Left ventricle myocardium superior (tissue), 1 donor: ENCODE data around the gene DHX36. TPM values are rescaled to one million over a fixed set of nuclear protein-coding genes. Genes with fewer than 3 reads are reported as not detected.

ENCODE experiments used
- ATAC-seq: fragments of 200-7000 bp; cut with Tn5 transposase; one replicate; pipeline ENCODE4 v1.9.1; 2020; ENCODE audit warnings: mild to moderate bottlenecking, moderate library complexity
- DNase-seq: peaks from one replicate; pipeline ENCODE4 v3.0.0-alpha.2; 2020
- intact Hi-C: fragments of 100-400 bp; cut with micrococcal nuclease; formaldehyde crosslinking; loops from one replicate; pipeline ENCODE4 v1.11.0; 2022
- total RNA-seq: library from RNA; stranded (reverse); fragmentation: NEBNext Ultra II Directional; extraction: Animal tissue kit (Norgen Biotek cat#: 25700); gene quantifications from one replicate; pipeline ENCODE4 v1.2.1, GENCODE V29; 2021
- donor health status: DM: no; HTN: yes; CAD: no; lungs with severe emphysema.

Gene DHX36
- total RNA-seq, 1 donor from 2014 or later: 31.0 TPM

DNA sequence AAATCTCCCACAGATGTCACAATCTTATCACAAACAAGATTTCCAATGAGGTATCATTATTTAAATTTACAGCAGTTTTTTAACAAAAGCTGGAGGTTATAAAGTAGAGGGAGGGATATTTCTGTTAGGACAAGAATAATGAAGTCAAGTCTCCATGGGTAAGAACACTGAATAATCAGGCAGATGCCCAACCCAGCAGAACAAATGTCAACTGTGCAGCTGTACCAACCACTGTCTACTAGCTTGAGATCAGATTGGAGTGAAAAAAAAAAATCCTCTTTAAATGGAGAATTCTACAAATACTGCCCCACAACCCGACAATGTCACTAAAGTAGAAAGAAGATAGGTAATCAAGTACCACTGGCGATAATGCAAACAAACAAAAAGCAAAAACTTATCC lies 30.3 kb downstream of the DHX36 start:
- ATAC-seq: no peak
- intact Hi-C loops: no loop called here
- no peak for DNase-seq

DNA sequence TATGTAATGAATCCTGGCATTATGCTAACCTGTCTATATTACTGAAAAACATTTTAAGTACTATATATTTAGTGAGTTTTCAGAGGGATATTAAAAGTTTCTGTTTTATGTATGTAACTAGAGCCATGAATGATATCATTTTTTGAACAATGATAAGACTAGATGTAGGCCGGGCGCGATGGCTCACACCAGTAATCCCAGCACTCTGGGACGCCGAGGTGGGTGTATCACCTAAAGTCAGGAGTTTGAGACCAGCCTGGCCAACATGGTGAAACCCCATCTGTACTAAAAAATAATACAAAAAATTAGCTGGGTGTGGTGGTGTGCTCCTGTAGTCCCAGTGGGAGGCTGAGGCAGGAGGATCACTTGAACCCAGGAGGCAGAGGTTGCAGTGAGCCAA lies 34.1 kb downstream of the DHX36 start:
- no peak for ATAC-seq

DNA sequence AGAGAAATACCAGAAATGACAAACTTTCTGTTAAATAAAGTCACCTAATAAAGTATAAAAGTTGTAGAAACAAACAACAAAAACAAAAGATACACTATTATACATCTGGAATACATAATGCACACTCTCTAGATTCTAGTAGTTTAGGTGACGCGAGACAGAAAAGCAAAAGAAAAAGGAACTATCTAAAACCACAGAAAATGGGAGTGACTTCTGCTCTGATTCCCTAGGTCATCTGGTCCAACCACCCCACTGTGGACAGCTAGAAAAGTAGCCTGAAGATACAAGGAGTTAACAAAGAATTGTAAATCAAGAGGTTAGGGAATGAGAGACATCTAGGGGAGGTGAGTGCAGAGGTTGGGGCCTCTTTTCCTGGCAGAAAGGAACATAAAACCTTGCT lies 39.1 kb downstream of the DHX36 start:
- no peak for DNase-seq
- no peak for ATAC-seq
- intact Hi-C loops: no loop called here

More for the DNA sequence above, 34.1 kb downstream of the DHX36 start:
- intact Hi-C loops: no loop called here
- DNase-seq: no peak

DNA sequence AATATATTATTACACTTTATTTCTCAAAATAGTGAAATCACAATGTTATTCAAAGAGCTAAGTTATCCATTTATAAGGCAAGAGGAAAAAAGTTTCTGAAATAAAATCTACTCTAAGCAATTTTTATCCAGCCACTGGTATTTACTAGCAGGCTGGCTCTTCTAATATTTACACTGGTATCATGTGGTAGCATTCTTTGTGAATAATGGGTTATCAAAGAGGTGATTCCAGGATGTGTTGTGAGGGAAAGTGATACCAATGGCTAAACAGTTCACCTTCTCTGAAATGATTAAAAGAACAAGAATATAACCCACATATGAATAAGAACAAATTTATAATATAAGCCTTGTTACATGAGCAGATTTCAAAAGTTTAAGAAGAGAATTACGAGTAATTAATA lies 44.1 kb downstream of the DHX36 start:
- ATAC-seq: no peak
- no peak for DNase-seq
- intact Hi-C loops: no loop called here

- DNase-seq (no peak), ATAC-seq (peak; percentile 69)
- intact Hi-C loops: loop anchor here (2.0 kb wide), 1 partner anchor 21 kb away; no protein-coding TSS in a partner anchor
These were observed 48.3 kb downstream of the DHX36 start for GRCh38 chr3:154275965-154276364.

DNA sequence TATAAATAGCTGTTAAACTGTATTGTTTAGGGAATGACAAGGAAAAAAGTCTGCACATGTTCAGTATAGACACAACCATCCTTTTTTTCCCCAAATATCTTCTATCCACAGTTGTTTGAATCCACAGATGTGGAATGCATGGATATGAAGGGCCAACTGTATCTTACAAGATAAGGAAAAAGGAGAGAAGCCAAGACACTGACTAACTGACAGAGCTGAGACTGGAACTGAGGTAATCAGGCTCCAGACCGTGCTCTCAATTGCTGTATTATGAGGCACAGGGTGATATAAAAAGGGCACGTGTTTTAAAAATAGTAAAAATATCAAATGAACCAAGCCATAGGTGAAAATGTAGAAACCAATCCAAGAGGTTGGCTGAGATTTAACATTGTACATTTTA lies 49.0 kb downstream of the DHX36 start:
- ATAC-seq (peak; percentile 75), DNase-seq (no peak)
- intact Hi-C loops: loop anchor here (2.0 kb wide), 1 partner anchor 20 kb away; no protein-coding TSS in a partner anchor

DNA sequence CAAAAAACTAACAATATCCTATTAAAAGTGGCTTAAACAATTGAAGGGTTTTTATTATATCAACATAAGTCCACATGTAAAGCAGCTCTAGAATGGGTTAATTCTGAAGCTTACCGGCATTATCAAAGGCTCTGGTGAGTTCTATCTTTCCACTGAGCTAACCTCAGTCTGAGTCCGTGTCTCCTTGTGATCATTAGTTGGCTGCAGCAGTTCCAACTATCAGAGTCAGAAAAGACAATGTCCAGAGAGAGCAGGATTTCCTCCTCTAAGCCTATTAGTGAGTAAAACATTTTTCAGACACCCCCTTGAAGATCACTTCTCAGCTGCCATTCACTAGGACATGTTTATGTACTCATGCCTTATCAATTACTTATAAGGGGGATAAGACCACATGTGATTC lies 49.9 kb downstream of the DHX36 start:
- DNase-seq (no peak), ATAC-seq (peak; percentile 68)
- intact Hi-C loops: loop anchor here (2.0 kb wide), 1 partner anchor 20 kb away; no protein-coding TSS in a partner anchor

- intact Hi-C loops: no loop called here
- DNase-seq (no peak), ATAC-seq (no peak)
These were observed 50.9 kb downstream of the DHX36 start for GRCh38 chr3:154273381-154273780.

DNA sequence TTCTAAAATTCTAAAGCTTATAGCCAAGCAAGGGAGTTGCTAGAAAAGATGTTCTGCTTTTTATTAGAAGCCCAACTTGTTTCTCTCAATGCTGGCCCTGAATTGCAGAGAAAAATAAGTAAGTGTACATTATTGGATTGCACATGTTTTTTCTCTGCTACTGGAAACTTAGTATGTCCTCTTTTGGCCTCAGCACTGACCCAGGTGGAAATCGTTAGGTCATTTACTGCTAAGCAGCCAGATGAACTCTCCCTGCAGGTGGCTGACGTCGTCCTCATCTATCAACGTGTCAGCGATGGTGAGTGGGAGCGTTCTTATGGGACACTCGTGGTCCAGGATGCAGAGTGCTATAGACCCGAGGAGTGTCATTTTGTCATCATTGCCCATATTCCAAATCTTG lies 69.8 kb downstream of the DHX36 start:
- no peak for DNase-seq
- intact Hi-C loops: loop anchor here (2.0 to 10.0 kb wide), 3 partner anchors 20 to 1230 kb away; partner anchors contain the start of gene ARHGEF26
- ATAC-seq: no peak

- intact Hi-C loops: loop anchor here (2.0 to 10.0 kb wide), 3 partner anchors 128 to 1228 kb away; partner anchors contain the start of gene ARHGEF26
- peak; percentile 94 for DNase-seq
- peak; percentile 96 for ATAC-seq
These were observed 71.3 kb downstream of the DHX36 start for GRCh38 chr3:154252759-154253638.

GRCh38 chr3:154251610-154252009 lies 72.7 kb downstream of the DHX36 start:
- intact Hi-C loops: loop anchor here (2.0 to 10.0 kb wide), 3 partner anchors 127 to 1227 kb away; partner anchors contain the start of gene ARHGEF26
- no peak for ATAC-seq

GRCh38 chr3:154250291-154250690 lies 74.0 kb downstream of the DHX36 start:
- intact Hi-C loops: loop anchor here (10.0 kb wide), 2 partner anchors 125 to 1225 kb away; partner anchors contain the start of gene ARHGEF26
- DNase-seq: peak; percentile 26
- ATAC-seq: no peak

More at GRCh38 chr3:154251610-154252009, 72.7 kb downstream of the DHX36 start:
- DNase-seq: no peak

DNA sequence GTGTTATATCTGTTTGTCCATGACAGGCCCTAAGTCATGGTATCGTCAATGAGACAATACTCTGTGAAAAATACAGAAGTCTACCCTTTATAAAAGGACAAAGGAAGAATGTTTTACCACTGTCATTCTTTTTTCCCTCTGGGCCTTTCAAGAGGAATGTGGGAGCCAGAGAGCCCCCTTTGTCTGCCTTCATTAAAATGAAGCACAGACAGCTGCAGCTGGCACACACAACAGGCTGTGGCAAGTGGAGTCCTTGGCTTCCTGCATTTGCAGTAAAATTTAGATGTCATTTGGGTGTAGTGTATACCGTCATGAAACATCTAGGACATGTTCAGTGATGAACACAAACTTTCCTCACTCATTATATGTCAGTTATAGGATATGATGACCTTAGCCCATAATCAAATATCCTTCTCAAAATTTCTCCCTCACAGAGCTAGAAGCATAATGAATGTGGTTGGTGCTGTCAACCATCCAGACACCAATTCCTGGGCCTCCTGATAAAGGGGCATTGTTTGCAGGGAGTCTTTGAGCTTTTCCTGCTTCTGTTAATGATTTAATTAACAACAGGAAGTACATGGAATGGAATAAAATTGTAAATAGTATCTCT lies 76.4 kb downstream of the DHX36 start:
- intact Hi-C loops: no loop called here
- ATAC-seq: no peak
- no peak for DNase-seq

- peak; percentile 53 for ATAC-seq
- intact Hi-C loops: no loop called here
- no peak for DNase-seq
These were observed 79.6 kb downstream of the DHX36 start for GRCh38 chr3:154244644-154245043.

DNA sequence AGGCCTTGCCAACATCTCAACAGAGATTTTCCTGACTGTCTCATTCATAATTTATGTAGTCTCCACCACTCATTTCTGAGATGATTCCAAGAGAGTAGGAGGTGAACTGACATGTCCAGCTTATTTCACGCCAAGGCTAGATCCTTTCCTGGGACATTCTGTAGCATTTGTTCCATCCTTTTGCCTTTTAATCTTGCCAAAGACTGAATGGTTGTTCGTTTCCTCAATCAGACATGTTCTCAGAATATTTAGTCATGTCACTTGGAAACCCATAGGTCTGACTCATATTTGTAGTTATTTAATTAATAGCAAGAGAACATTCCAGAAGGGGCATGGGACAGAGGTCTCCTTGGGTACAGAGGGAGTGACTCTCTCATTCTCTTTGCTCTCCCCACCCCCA lies 80.9 kb downstream of the DHX36 start:
- ATAC-seq (peak; percentile 85), DNase-seq (no peak)
- intact Hi-C loops: no loop called here

GRCh38 chr3:154242766-154243165 lies 81.5 kb downstream of the DHX36 start:
- ATAC-seq: no peak
- no peak for DNase-seq
- intact Hi-C loops: no loop called here

DNA sequence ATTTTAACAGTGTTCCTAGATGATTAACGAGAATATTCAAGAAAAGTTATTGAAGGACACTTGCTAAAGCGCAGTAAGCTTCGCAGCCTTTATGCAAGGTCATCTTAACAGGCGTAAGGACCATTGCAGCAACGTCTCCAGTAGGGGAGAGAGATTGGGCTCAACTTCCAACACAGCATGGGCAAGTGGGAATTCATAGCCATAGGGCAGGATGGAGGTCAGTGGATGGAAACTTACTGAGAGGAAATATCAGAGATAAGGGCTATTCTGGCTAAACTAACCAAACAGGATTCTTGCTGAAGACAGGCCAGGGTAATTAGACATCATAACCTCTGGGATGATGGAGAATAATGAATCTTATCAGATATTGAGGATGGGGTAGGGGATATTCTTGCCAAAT lies 82.8 kb downstream of the DHX36 start:
- intact Hi-C loops: no loop called here
- DNase-seq (no peak), ATAC-seq (no peak)

DNA sequence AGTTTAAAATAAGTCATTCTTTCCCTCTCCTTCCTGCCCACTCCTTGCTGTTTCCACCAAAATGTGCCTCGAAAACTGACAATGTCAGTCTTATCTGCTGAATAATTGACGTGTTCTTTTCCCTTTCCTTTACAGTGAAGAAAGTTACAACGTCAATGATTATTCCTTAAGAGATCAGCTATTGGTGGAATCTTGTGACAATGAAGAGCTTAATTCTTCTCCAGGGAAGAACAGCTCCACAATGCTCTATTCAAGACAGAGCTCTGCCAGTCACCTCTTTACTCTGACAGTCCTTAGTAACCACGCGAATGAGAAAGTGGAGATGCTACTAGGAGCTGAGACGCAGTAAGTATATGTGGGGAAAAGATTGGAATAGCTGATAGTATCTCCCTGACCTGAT lies 84.1 kb downstream of the DHX36 start:
- no peak for DNase-seq
- ATAC-seq: no peak
- intact Hi-C loops: no loop called here

GRCh38 chr3:154236331-154236730 lies 88.0 kb downstream of the DHX36 start:
- DNase-seq: no peak
- no peak for ATAC-seq
- intact Hi-C loops: no loop called here

- intact Hi-C loops: no loop called here
These were observed 89.0 kb downstream of the DHX36 start for GRCh38 chr3:154235330-154235729.

More at GRCh38 chr3:154235330-154235729, 89.0 kb downstream of the DHX36 start:
- ATAC-seq (no peak), DNase-seq (no peak)
